ENCODE measurements around the gene HACL1.

GRCh38 chr3:15541371-15541770, 60.0 kb downstream of the HACL1 start:
- no peak for TF ChIP-seq CTCF (IDR thresholded peaks at IDR 0.05)
- TF ChIP-seq POLR2A (IDR thresholded peaks at IDR 0.05), result no peak
- TF ChIP-seq POLR2AphosphoS5 (IDR thresholded peaks at IDR 0.05), result no peak
